ENCODE measurements around the gene ZBTB43. TPM values are rescaled to one million over a fixed set of nuclear protein-coding genes. Genes with fewer than 3 reads are reported as not detected.

Gene ZBTB43
- polyA plus RNA-seq, 1 donor from 2014 or later: 12.3 TPM

DNA sequence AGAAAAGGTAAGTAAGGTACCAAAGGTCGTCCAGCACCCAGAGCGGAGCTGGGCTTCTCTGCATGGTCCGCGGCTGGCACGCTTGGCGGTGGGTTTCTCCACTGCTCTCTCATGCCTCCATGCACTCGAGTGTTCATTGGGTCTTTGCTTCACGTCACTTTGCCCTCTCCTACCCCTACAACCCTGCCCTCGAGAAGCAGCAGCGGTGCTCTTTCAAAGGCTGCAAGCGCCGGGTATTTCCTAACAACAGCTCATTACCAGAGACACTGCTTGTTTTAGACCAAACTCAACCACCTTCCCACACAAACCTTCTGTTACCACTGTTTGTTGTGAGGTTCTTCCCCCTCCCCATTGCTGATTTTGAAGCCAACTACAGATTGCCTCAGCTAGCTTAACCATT lies 34.1 kb downstream of the ZBTB43 start:
- no peak overlapping the region for H3K4me3 ChIP-seq (ENCODE audit: low read length)
- H3K27ac ChIP-seq (ENCODE audit: low read length): no peak overlapping the region
- no peak for TF ChIP-seq TAF1 (IDR thresholded peaks at IDR 0.05; ENCODE audit: low read depth)
- no peak for TF ChIP-seq EP300 (conservative IDR thresholded peaks at IDR 0.05; ENCODE audit: poor library complexity, severe bottlenecking)
- TF ChIP-seq RAD21 (conservative IDR thresholded peaks at IDR 0.05): no peak
- no peak for TF ChIP-seq MXI1 (conservative IDR thresholded peaks at IDR 0.05; ENCODE audit: poor library complexity, severe bottlenecking)

GRCh38 chr9:126839301-126839700 lies 34.5 kb downstream of the ZBTB43 start:
- Histone ChIP-seq H3K9me3 (ENCODE audit: low read length) (no peaks in the 10 kb centered on the region), H3K27ac (ENCODE audit: low read length) (no peak overlapping the region)

More for the DNA sequence above, 34.1 kb downstream of the ZBTB43 start:
- Histone ChIP-seq H3K9ac (ENCODE audit: low read length) (no peak overlapping the region), H3K36me3 (ENCODE audit: insufficient read depth, low read length) (no peaks in the 10 kb centered on the region), H4K20me1 (ENCODE audit: insufficient read depth) (no peaks in the 10 kb centered on the region), H3F3A (ENCODE audit: insufficient read depth, low read length, poor library complexity, severe bottlenecking) (no peaks in the 10 kb centered on the region), H3K27me3 (ENCODE audit: insufficient read depth, low read depth, low read length) (no peaks in the 10 kb centered on the region), H2AFZ (ENCODE audit: low read depth, low read length) (no peak overlapping the region), H3K4me2 (ENCODE audit: low read length) (no peak overlapping the region), H3K79me2 (replicated peaks; ENCODE audit: insufficient read depth, low read length) (peaks cover 5% of the 10 kb centered on the region), H3K9me2 (ENCODE audit: insufficient read depth, low read length) (no peaks in the 10 kb centered on the region), H3K9me3 (ENCODE audit: low read length) (no peaks in the 10 kb centered on the region)

More at GRCh38 chr9:126839301-126839700, 34.5 kb downstream of the ZBTB43 start:
- no peaks in the 10 kb centered on the region for H3K27me3 ChIP-seq (ENCODE audit: insufficient read depth, low read depth, low read length)
- no peaks in the 10 kb centered on the region for H3K36me3 ChIP-seq (ENCODE audit: insufficient read depth, low read length)
- H3K9ac ChIP-seq (ENCODE audit: low read length): no peak overlapping the region
- H3K9me2 ChIP-seq (ENCODE audit: insufficient read depth, low read length): no peaks in the 10 kb centered on the region
- no peak overlapping the region for H3K4me2 ChIP-seq (ENCODE audit: low read length)
- TF ChIP-seq SMC3 (conservative IDR thresholded peaks at IDR 0.05; ENCODE audit: poor library complexity) (no peak), POLR2AphosphoS5 (IDR thresholded peaks at IDR 0.05) (no peak), RAD21 (conservative IDR thresholded peaks at IDR 0.05) (no peak), TAF1 (IDR thresholded peaks at IDR 0.05; ENCODE audit: low read depth) (no peak), MXI1 (conservative IDR thresholded peaks at IDR 0.05; ENCODE audit: poor library complexity, severe bottlenecking) (no peak), EZH2 (IDR thresholded peaks at IDR 0.05; ENCODE audit: borderline replicate concordance, insufficient read depth, low read length, poor library complexity, severe bottlenecking) (no peak), REST (IDR thresholded peaks at IDR 0.05; ENCODE audit: borderline replicate concordance) (no peak), EP300 (conservative IDR thresholded peaks at IDR 0.05; ENCODE audit: poor library complexity, severe bottlenecking) (no peak)
- TF ChIP-seq, protein P1, sequence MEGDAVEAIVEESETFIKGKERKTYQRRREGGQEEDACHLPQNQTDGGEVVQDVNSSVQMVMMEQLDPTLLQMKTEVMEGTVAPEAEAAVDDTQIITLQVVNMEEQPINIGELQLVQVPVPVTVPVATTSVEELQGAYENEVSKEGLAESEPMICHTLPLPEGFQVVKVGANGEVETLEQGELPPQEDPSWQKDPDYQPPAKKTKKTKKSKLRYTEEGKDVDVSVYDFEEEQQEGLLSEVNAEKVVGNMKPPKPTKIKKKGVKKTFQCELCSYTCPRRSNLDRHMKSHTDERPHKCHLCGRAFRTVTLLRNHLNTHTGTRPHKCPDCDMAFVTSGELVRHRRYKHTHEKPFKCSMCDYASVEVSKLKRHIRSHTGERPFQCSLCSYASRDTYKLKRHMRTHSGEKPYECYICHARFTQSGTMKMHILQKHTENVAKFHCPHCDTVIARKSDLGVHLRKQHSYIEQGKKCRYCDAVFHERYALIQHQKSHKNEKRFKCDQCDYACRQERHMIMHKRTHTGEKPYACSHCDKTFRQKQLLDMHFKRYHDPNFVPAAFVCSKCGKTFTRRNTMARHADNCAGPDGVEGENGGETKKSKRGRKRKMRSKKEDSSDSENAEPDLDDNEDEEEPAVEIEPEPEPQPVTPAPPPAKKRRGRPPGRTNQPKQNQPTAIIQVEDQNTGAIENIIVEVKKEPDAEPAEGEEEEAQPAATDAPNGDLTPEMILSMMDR (IDR thresholded peaks at IDR 0.05; ENCODE audit: poor library complexity, severe bottlenecking): no peak
- no peak overlapping the region for H2AFZ ChIP-seq (ENCODE audit: low read depth, low read length)
- no peaks in the 10 kb centered on the region for H4K20me1 ChIP-seq (ENCODE audit: insufficient read depth)
- no peak overlapping the region for H3K4me3 ChIP-seq (ENCODE audit: low read length)
- H3F3A ChIP-seq (ENCODE audit: insufficient read depth, low read length, poor library complexity, severe bottlenecking): no peaks in the 10 kb centered on the region
- H3K79me2 ChIP-seq (replicated peaks; ENCODE audit: insufficient read depth, low read length): peaks cover under 1% of the 10 kb centered on the region

Measured in neural cell (in vitro differentiated cells).